ENCODE results near the gene DNM3.

The DNM3 gene

DNA sequence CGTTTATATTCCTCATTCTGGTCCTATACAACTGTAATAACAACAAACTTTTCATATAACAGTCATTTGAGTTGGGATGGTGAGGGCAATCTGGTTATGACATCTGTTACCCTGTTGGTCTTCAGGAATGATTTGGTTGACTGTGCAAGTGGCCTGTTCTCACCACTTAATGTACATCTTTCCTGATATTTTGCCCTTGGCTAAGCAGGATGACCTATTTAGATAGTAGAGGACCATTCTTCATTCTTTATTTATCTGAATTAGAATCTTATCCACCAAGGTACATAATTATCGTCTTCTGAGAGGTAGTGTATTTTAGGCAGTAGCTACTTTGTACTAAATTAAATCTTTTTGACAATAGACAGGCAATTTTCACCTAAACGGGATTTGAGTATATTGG is 154.3 kb downstream of the DNM3 start:
- DNase-seq (ENCODE audit: low spot score) (no peak), ATAC-seq (ENCODE audit: low read depth) (no peak)
- no peaks in the 10 kb centered on the region for H3K36me3 ChIP-seq (ENCODE audit: low read depth)
- H3K9me3 ChIP-seq (ENCODE audit: severe bottlenecking): no peaks in the 10 kb centered on the region
- H3K27ac ChIP-seq (ENCODE audit: poor library complexity, severe bottlenecking): no peak overlapping the region
- no peak overlapping the region for H3K4me3 ChIP-seq (ENCODE audit: severe bottlenecking)
- H3K27me3 ChIP-seq (ENCODE audit: insufficient read depth, poor library complexity, severe bottlenecking): no peaks in the 10 kb centered on the region
- H3K4me1 ChIP-seq (ENCODE audit: insufficient read depth, poor library complexity, severe bottlenecking): no peaks in the 10 kb centered on the region
- TF ChIP-seq, protein P1, sequence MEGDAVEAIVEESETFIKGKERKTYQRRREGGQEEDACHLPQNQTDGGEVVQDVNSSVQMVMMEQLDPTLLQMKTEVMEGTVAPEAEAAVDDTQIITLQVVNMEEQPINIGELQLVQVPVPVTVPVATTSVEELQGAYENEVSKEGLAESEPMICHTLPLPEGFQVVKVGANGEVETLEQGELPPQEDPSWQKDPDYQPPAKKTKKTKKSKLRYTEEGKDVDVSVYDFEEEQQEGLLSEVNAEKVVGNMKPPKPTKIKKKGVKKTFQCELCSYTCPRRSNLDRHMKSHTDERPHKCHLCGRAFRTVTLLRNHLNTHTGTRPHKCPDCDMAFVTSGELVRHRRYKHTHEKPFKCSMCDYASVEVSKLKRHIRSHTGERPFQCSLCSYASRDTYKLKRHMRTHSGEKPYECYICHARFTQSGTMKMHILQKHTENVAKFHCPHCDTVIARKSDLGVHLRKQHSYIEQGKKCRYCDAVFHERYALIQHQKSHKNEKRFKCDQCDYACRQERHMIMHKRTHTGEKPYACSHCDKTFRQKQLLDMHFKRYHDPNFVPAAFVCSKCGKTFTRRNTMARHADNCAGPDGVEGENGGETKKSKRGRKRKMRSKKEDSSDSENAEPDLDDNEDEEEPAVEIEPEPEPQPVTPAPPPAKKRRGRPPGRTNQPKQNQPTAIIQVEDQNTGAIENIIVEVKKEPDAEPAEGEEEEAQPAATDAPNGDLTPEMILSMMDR (IDR thresholded peaks at IDR 0.05; ENCODE audit: poor library complexity, severe bottlenecking): no peak

DNA sequence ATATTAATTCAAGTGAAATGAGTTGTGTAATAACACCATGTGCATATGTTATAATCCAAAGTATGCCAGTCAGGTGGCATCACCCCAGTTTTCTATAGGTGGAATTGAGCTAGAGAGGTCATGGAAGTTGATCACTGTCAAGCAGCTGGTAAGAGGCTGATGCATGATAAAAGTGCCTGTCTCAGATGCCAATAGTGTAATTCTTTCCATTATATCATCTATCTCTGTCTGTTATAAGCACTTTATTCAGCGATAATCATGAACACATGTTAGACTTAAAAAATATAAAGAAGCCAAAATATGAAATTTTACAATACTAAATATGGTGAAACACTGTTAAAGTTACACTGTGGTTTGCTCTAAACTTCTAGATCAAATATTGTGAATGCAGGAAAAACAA is 156.6 kb downstream of the DNM3 start:
- TF ChIP-seq, protein P1 (IDR thresholded peaks at IDR 0.05; ENCODE audit: poor library complexity, severe bottlenecking): no peak

DNA sequence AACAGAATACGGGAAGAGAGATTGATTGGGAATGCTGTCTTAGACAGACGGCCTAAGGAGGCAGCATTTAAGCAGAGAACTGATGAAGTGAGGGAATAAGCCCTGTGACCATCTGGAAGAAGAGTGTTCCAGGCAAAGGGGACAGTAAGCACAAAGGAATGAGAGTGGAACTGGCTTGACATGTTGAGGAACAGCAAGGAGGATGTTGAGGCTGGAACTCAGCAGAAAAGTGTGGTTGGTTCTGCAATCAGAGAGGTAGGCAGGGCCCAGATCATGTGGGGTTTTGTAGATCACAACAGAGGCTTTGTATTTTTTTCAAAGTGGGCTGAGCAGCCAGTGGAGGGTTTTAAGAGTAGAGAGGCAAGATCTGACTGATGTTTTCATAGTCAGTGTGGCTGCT is 157.4 kb downstream of the DNM3 start:
- no peaks in the 10 kb centered on the region for H3K4me1 ChIP-seq (ENCODE audit: insufficient read depth, poor library complexity, severe bottlenecking)
- DNase-seq (ENCODE audit: low spot score) (no peak), ATAC-seq (ENCODE audit: low read depth) (no peak)
- no peak overlapping the region for H3K4me3 ChIP-seq (ENCODE audit: severe bottlenecking)
- no peaks in the 10 kb centered on the region for H3K9me3 ChIP-seq (ENCODE audit: severe bottlenecking)
- no peaks in the 10 kb centered on the region for H3K27me3 ChIP-seq (ENCODE audit: insufficient read depth, poor library complexity, severe bottlenecking)
- no peaks in the 10 kb centered on the region for H3K36me3 ChIP-seq (ENCODE audit: low read depth)
- H3K27ac ChIP-seq (ENCODE audit: poor library complexity, severe bottlenecking): no peak overlapping the region
- TF ChIP-seq, protein P1 (IDR thresholded peaks at IDR 0.05; ENCODE audit: poor library complexity, severe bottlenecking): no peak

More for the DNA sequence above, 156.6 kb downstream of the DNM3 start:
- Histone ChIP-seq H3K27ac (ENCODE audit: poor library complexity, severe bottlenecking) (no peak overlapping the region), H3K9me3 (ENCODE audit: severe bottlenecking) (no peaks in the 10 kb centered on the region), H3K36me3 (ENCODE audit: low read depth) (no peaks in the 10 kb centered on the region), H3K4me1 (ENCODE audit: insufficient read depth, poor library complexity, severe bottlenecking) (no peaks in the 10 kb centered on the region), H3K4me3 (ENCODE audit: severe bottlenecking) (no peak overlapping the region), H3K27me3 (ENCODE audit: insufficient read depth, poor library complexity, severe bottlenecking) (no peaks in the 10 kb centered on the region)
- ATAC-seq (ENCODE audit: low read depth) (no peak), DNase-seq (ENCODE audit: low spot score) (no peak)

DNA sequence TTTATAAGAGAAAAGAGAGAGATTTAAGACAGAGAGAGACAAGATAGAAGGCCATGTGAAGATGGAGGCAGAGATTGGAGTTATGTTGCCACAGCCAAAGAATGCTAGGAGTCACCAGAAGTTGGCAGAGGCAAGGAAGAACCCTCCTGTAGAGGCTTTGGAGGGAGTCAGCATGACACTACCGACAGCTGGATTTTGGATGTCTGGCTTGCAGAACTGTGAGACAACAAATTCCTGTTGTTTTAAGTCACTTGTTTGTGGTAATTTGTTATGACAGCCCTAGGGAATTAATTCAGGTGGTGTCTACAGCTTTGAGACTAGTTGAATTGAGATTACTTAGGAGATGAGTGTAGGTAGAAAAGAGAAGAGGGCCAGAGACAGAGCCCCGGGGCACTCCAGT is 158.5 kb downstream of the DNM3 start:
- no peak for ATAC-seq (ENCODE audit: low read depth)
- H3K9me3 ChIP-seq (ENCODE audit: severe bottlenecking): no peaks in the 10 kb centered on the region
- no peaks in the 10 kb centered on the region for H3K36me3 ChIP-seq (ENCODE audit: low read depth)
- H3K4me3 ChIP-seq (ENCODE audit: severe bottlenecking): no peak overlapping the region
- TF ChIP-seq, protein P1 (IDR thresholded peaks at IDR 0.05; ENCODE audit: poor library complexity, severe bottlenecking): no peak
- H3K27ac ChIP-seq (ENCODE audit: poor library complexity, severe bottlenecking): no peak overlapping the region
- no peaks in the 10 kb centered on the region for H3K4me1 ChIP-seq (ENCODE audit: insufficient read depth, poor library complexity, severe bottlenecking)
- no peak for DNase-seq (ENCODE audit: low spot score)
- H3K27me3 ChIP-seq (ENCODE audit: insufficient read depth, poor library complexity, severe bottlenecking): no peaks in the 10 kb centered on the region

DNA sequence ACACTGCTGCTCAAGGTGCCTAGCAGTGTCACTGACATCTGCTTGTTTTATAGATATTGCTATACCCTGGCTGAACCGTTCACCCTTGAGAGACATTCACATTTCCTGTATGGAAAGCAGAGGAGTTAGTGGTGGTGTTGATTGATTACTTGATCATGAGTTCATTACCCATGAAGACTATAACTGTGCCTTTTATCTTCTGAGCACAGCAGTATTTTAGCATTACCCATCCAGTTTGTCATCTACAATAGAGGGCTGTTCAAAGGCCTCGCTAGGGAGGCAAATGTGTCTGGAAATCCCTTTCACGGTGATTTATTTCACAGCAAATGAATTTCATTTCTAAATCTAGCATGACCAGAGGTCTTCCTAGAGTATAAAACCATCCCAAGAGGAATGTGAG is 160.0 kb downstream of the DNM3 start:
- Histone ChIP-seq H3K27me3 (ENCODE audit: insufficient read depth, poor library complexity, severe bottlenecking) (no peaks in the 10 kb centered on the region), H3K4me3 (ENCODE audit: severe bottlenecking) (no peak overlapping the region), H3K27ac (ENCODE audit: poor library complexity, severe bottlenecking) (no peak overlapping the region), H3K36me3 (ENCODE audit: low read depth) (no peaks in the 10 kb centered on the region), H3K4me1 (ENCODE audit: insufficient read depth, poor library complexity, severe bottlenecking) (no peaks in the 10 kb centered on the region), H3K9me3 (ENCODE audit: severe bottlenecking) (no peaks in the 10 kb centered on the region)
- DNase-seq (ENCODE audit: low spot score) (no peak), ATAC-seq (ENCODE audit: low read depth) (no peak)
- TF ChIP-seq, protein P1 (IDR thresholded peaks at IDR 0.05; ENCODE audit: poor library complexity, severe bottlenecking): no peak
